ENCODE data around the gene SATB1. TPM values are rescaled to one million over a fixed set of nuclear protein-coding genes. Genes with fewer than 3 reads are reported as not detected.

The SATB1 gene
- total and polyA plus RNA-seq, 2 of the 4 experiments (the other 2 are of a cell fraction), result 7.5 to 10.7 TPM

- Histone ChIP-seq H3K18ac (ENCODE audit: low read depth, low read length) (no peak overlapping the region), H2BK20ac (ENCODE audit: low read depth, low read length) (no peak overlapping the region), H3K14ac (replicated peaks; ENCODE audit: low read depth, low read length) (no peak overlapping the region), H4K91ac (ENCODE audit: insufficient read depth, low read depth, low read length) (no peak overlapping the region), H3K4me3 (ENCODE audit: insufficient read depth, low read depth, low read length) (no peak overlapping the region; the same call in 1 of the 2 replicates), H4K20me1 (ENCODE audit: insufficient read depth, low read length) (no peaks in the 10 kb centered on the region), H2AK9ac (replicated peaks; ENCODE audit: low read depth, low read length, poor library complexity) (peak overlapping the region; percentile 42), H3K27me3 (ENCODE audit: control insufficient read depth, insufficient read depth, low read length) (peaks cover 30% of the 10 kb centered on the region), H2AFZ (replicated peaks; ENCODE audit: low read length, poor library complexity) (peak overlapping the region; percentile 72), H3K79me1 (ENCODE audit: low read depth in 1 of 2, low read length in 2 of 2) (no peaks in the 10 kb centered on the region), H3K4ac (ENCODE audit: low read depth, low read length) (no peak overlapping the region), H4K5ac (ENCODE audit: low read depth, low read length) (no peak overlapping the region), H3K9me1 (ENCODE audit: insufficient read depth, low read length) (no peaks in the 10 kb centered on the region), H3K36me3 (ENCODE audit: control insufficient read depth, insufficient read depth, low read length) (no peaks in the 10 kb centered on the region), H2BK5ac (ENCODE audit: low read depth, low read length, poor library complexity, severe bottlenecking) (no peak overlapping the region), H3K4me1 (ENCODE audit: control insufficient read depth, insufficient read depth, low read length) (no peaks in the 10 kb centered on the region), H3K9ac (ENCODE audit: low read depth, low read length) (no peak overlapping the region), H3K27ac (ENCODE audit: insufficient read depth, low read length) (no peak overlapping the region), H3K56ac (ENCODE audit: extremely low read depth, insufficient read depth, low read length) (no peak overlapping the region), H4K8ac (ENCODE audit: low read depth in 2 of 2, low read length in 2 of 2) (no peak overlapping the region), H3K4me2 (ENCODE audit: low read depth, low read length) (peak overlapping the region; percentile 69; the same call in 1 of the 2 replicates), H2AK5ac (ENCODE audit: low read depth, low read length) (no peak overlapping the region), H3K23ac (ENCODE audit: low read depth, low read length) (no peak overlapping the region), H2BK15ac (ENCODE audit: low read depth, low read length) (no peak overlapping the region), H2BK120ac (ENCODE audit: low read depth, low read length) (no peak overlapping the region), H3K9me3 (ENCODE audit: control insufficient read depth, insufficient read depth, low read length) (no peaks in the 10 kb centered on the region)
- CTCF ChIA-PET, result no interaction called here
- DNase-seq, result no peak
- in situ Hi-C loops (cut with MboI; ENCODE audit: low sequenced_read_pairs), result no loop called here
- TF ChIP-seq CTCF (conservative IDR thresholded peaks at IDR 0.05; ENCODE audit: low read depth, low read length) (no peak), CEBPB (IDR thresholded peaks at IDR 0.05; ENCODE audit: low read depth, low read length) (no peak), NFE2L2 (IDR thresholded peaks at IDR 0.05; ENCODE audit: low read depth, low read length) (no peak), BHLHE40 (IDR thresholded peaks at IDR 0.05; ENCODE audit: low read depth, low read length) (no peak), USF2 (IDR thresholded peaks at IDR 0.05; ENCODE audit: low read depth, low read length) (no peak)
- no CpG with 5 or more reads among the region's 33 CpGs for WGBS, 2 experiments (ENCODE audit: extremely low coverage in 2 of 2, insufficient read length in 1 of 2)
- BruUV-seq (replicated peaks), result no TSS peak
- POLR2A ChIA-PET (ENCODE audit: unreplicated experiment), result no interaction called here
- ATAC-seq (ENCODE audit: low read depth), result no peak; the same call in 1 of the 2 replicates
- dilution Hi-C loops (cut with HindIII; ENCODE audit: low sequenced_read_pairs, unreplicated experiment), result no loop called here
- intact Hi-C loops (cut with micrococcal nuclease), result no loop called here
Observed at GRCh38 chr3:18445401-18446148, 20.4 kb upstream of the SATB1 start.

All from IMR-90 (cell line).